ENCODE data around the gene TTLL10.
A peak's percentile ranks its signal among the peaks of the same experiment; 100 is the strongest.

TTLL10 gene

GRCh38 chr1:1165485-1165884 is 8.2 kb upstream of the TTLL10 start:
- TF ChIP-seq SUZ12 (IDR thresholded peaks at IDR 0.05; ENCODE audit: extremely low read depth, insufficient read depth, insufficient read length), result no peak
- TF ChIP-seq YY1 (IDR thresholded peaks at IDR 0.05; ENCODE audit: insufficient read depth, insufficient read length), result no peak
- no peak for TF ChIP-seq ZNF274 (IDR thresholded peaks at IDR 0.05; ENCODE audit: low read depth, low read length)
- no peak for DNase-seq (ENCODE audit: low read depth, low spot score)
- Histone ChIP-seq H3K36me3 (ENCODE audit: insufficient read depth, insufficient read length, low read length) (no peaks in the 10 kb centered on the region), H3K4me1 (ENCODE audit: insufficient read depth, insufficient read length) (peaks cover 8% of the 10 kb centered on the region), H3K4me3 (ENCODE audit: insufficient read length, low read depth) (no peak overlapping the region), H3K9ac (ENCODE audit: insufficient read length, low read depth) (no peak overlapping the region), H3K27me3 (ENCODE audit: insufficient read depth, insufficient read length) (no peaks in the 10 kb centered on the region), H3K9me3 (ENCODE audit: insufficient read depth, low read length) (no peaks in the 10 kb centered on the region)

- no peak for DNase-seq (ENCODE audit: low read depth, low spot score)
- H3K4me3 ChIP-seq (ENCODE audit: insufficient read length, low read depth), result no peak overlapping the region
- TF ChIP-seq SUZ12 (IDR thresholded peaks at IDR 0.05; ENCODE audit: extremely low read depth, insufficient read depth, insufficient read length), result no peak
- no peak for TF ChIP-seq ZNF274 (IDR thresholded peaks at IDR 0.05; ENCODE audit: low read depth, low read length)
- TF ChIP-seq YY1 (IDR thresholded peaks at IDR 0.05; ENCODE audit: insufficient read depth, insufficient read length), result no peak
- H3K36me3 ChIP-seq (ENCODE audit: insufficient read depth, insufficient read length, low read length), result no peaks in the 10 kb centered on the region
- no peaks in the 10 kb centered on the region for H3K9me3 ChIP-seq (ENCODE audit: insufficient read depth, low read length)
- H3K9ac ChIP-seq (ENCODE audit: insufficient read length, low read depth), result peak overlapping the region; percentile 42
- H3K4me1 ChIP-seq (ENCODE audit: insufficient read depth, insufficient read length), result peaks cover 8% of the 10 kb centered on the region
- no peaks in the 10 kb centered on the region for H3K27me3 ChIP-seq (ENCODE audit: insufficient read depth, insufficient read length)
Observed at GRCh38 chr1:1165900-1166421, 7.7 kb upstream of the TTLL10 start.

GRCh38 chr1:1166642-1167397 is 6.9 kb upstream of the TTLL10 start:
- H3K4me3 ChIP-seq (ENCODE audit: insufficient read length, low read depth), result no peak overlapping the region
- H3K27me3 ChIP-seq (ENCODE audit: insufficient read depth, insufficient read length), result no peaks in the 10 kb centered on the region
- no peaks in the 10 kb centered on the region for H3K9me3 ChIP-seq (ENCODE audit: insufficient read depth, low read length)

GRCh38 chr1:1167398-1167821 is 6.3 kb upstream of the TTLL10 start:
- Histone ChIP-seq H3K9me3 (ENCODE audit: insufficient read depth, low read length) (no peaks in the 10 kb centered on the region), H3K4me1 (ENCODE audit: insufficient read depth, insufficient read length) (peaks cover 10% of the 10 kb centered on the region), H3K4me3 (ENCODE audit: insufficient read length, low read depth) (no peak overlapping the region), H3K36me3 (ENCODE audit: insufficient read depth, insufficient read length, low read length) (no peaks in the 10 kb centered on the region), H3K9ac (ENCODE audit: insufficient read length, low read depth) (no peak overlapping the region), H3K27me3 (ENCODE audit: insufficient read depth, insufficient read length) (no peaks in the 10 kb centered on the region)
- no peak for DNase-seq (ENCODE audit: low read depth, low spot score)
- TF ChIP-seq ZNF274 (IDR thresholded peaks at IDR 0.05; ENCODE audit: low read depth, low read length) (no peak), YY1 (IDR thresholded peaks at IDR 0.05; ENCODE audit: insufficient read depth, insufficient read length) (no peak), SUZ12 (IDR thresholded peaks at IDR 0.05; ENCODE audit: extremely low read depth, insufficient read depth, insufficient read length) (no peak)

More at GRCh38 chr1:1166642-1167397, 6.9 kb upstream of the TTLL10 start:
- peaks cover 10% of the 10 kb centered on the region for H3K4me1 ChIP-seq (ENCODE audit: insufficient read depth, insufficient read length)
- no peak for TF ChIP-seq ZNF274 (IDR thresholded peaks at IDR 0.05; ENCODE audit: low read depth, low read length)
- no peak for TF ChIP-seq YY1 (IDR thresholded peaks at IDR 0.05; ENCODE audit: insufficient read depth, insufficient read length)
- TF ChIP-seq SUZ12 (IDR thresholded peaks at IDR 0.05; ENCODE audit: extremely low read depth, insufficient read depth, insufficient read length), result no peak
- no peak overlapping the region for H3K9ac ChIP-seq (ENCODE audit: insufficient read length, low read depth)
- H3K36me3 ChIP-seq (ENCODE audit: insufficient read depth, insufficient read length, low read length), result no peaks in the 10 kb centered on the region
- DNase-seq (ENCODE audit: low read depth, low spot score), result no peak

GRCh38 chr1:1167841-1168450 is 5.7 kb upstream of the TTLL10 start:
- H3K4me3 ChIP-seq (ENCODE audit: insufficient read length, low read depth), result no peak overlapping the region
- TF ChIP-seq ZNF274 (IDR thresholded peaks at IDR 0.05; ENCODE audit: low read depth, low read length) (no peak), YY1 (IDR thresholded peaks at IDR 0.05; ENCODE audit: insufficient read depth, insufficient read length) (no peak)
- no peak for DNase-seq (ENCODE audit: low read depth, low spot score)
- H3K27me3 ChIP-seq (ENCODE audit: insufficient read depth, insufficient read length), result no peaks in the 10 kb centered on the region
- H3K9me3 ChIP-seq (ENCODE audit: insufficient read depth, low read length), result no peaks in the 10 kb centered on the region
- no peaks in the 10 kb centered on the region for H3K36me3 ChIP-seq (ENCODE audit: insufficient read depth, insufficient read length, low read length)
- peaks cover 10% of the 10 kb centered on the region for H3K4me1 ChIP-seq (ENCODE audit: insufficient read depth, insufficient read length)
- H3K9ac ChIP-seq (ENCODE audit: insufficient read length, low read depth), result no peak overlapping the region

- TF ChIP-seq SUZ12 (IDR thresholded peaks at IDR 0.05; ENCODE audit: extremely low read depth, insufficient read depth, insufficient read length), result no peak
- no peak for TF ChIP-seq ZNF274 (IDR thresholded peaks at IDR 0.05; ENCODE audit: low read depth, low read length)
- Histone ChIP-seq H3K27me3 (ENCODE audit: insufficient read depth, insufficient read length) (no peaks in the 10 kb centered on the region), H3K36me3 (ENCODE audit: insufficient read depth, insufficient read length, low read length) (no peaks in the 10 kb centered on the region), H3K9ac (ENCODE audit: insufficient read length, low read depth) (no peak overlapping the region), H3K4me1 (ENCODE audit: insufficient read depth, insufficient read length) (peaks cover 13% of the 10 kb centered on the region), H3K4me3 (ENCODE audit: insufficient read length, low read depth) (no peak overlapping the region), H3K9me3 (ENCODE audit: insufficient read depth, low read length) (no peaks in the 10 kb centered on the region)
- DNase-seq (ENCODE audit: low read depth, low spot score), result no peak
Observed at GRCh38 chr1:1168451-1169411, 4.9 kb upstream of the TTLL10 start.

All from NT2/D1 (cell line).